ENCODE data around the gene PREX1. TPM values are rescaled to one million over a fixed set of nuclear protein-coding genes. Genes with fewer than 3 reads are reported as not detected.

PREX1 gene
- total RNA-seq, 1 experiment from 2014 or later, result 20.0 TPM

DNA sequence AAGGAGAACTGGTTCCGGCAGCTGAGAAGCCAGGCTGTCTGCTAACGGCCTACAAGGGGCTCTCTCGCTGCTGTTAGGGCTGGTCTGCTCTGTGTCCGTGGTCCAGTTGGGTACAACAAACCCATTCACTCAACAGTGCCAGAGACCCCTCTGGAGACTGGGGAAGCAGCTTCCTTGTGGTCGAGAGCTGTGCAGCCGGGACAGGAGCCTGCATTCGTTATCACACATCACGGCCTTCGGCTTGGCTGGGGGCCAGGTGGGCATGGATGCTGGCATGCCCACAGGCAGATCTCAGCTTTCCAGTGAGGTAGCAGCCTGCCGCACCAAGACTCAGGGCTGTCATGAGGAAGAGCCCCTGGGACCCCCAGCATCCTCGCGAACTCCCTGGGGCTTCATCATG is 124.7 kb downstream of the PREX1 start:
- no peak for ATAC-seq
- Histone ChIP-seq H3K4me3 (ENCODE audit: low read depth in 2 of 2, low read length in 2 of 2) (no peak overlapping the region), H3K4me1 (ENCODE audit: control insufficient read depth, insufficient read depth, low read length) (no peaks in the 10 kb centered on the region), H3K36me3 (ENCODE audit: control insufficient read depth, insufficient read depth, low read length) (no peaks in the 10 kb centered on the region), H3K9me3 (ENCODE audit: control insufficient read depth, insufficient read depth, low read depth, low read length) (no peaks in the 10 kb centered on the region), H3K27me3 (ENCODE audit: control insufficient read depth, insufficient read depth, low read length) (no peaks in the 10 kb centered on the region), H3K27ac (ENCODE audit: low read length) (no peak overlapping the region)
- intact Hi-C loops (cut with micrococcal nuclease; ENCODE audit: unreplicated experiment) (no loop called here), in situ Hi-C loops (cut with HindIII; ENCODE audit: low pct_unique_long_range_greater_than_20kb, low sequenced_read_pairs) (no loop called here)
- no peak for DNase-seq (ENCODE audit: low read depth, low spot score)
- POLR2A ChIA-PET, result no interaction called here
- BruUV-seq (replicated peaks), result no TSS peak
- TF ChIP-seq POLR2AphosphoS5 (IDR thresholded peaks at IDR 0.05; ENCODE audit: low read depth, low read length) (no peak), TCF7L2 (IDR thresholded peaks at IDR 0.05; ENCODE audit: low read depth, low read length) (no peak), SIN3A (IDR thresholded peaks at IDR 0.05; ENCODE audit: borderline replicate concordance, insufficient read depth, low read depth, low read length) (no peak)
- TF ChIP-seq, protein P1, sequence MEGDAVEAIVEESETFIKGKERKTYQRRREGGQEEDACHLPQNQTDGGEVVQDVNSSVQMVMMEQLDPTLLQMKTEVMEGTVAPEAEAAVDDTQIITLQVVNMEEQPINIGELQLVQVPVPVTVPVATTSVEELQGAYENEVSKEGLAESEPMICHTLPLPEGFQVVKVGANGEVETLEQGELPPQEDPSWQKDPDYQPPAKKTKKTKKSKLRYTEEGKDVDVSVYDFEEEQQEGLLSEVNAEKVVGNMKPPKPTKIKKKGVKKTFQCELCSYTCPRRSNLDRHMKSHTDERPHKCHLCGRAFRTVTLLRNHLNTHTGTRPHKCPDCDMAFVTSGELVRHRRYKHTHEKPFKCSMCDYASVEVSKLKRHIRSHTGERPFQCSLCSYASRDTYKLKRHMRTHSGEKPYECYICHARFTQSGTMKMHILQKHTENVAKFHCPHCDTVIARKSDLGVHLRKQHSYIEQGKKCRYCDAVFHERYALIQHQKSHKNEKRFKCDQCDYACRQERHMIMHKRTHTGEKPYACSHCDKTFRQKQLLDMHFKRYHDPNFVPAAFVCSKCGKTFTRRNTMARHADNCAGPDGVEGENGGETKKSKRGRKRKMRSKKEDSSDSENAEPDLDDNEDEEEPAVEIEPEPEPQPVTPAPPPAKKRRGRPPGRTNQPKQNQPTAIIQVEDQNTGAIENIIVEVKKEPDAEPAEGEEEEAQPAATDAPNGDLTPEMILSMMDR (IDR thresholded peaks at IDR 0.05), result no peak
- TF ChIP-seq, protein P2, sequence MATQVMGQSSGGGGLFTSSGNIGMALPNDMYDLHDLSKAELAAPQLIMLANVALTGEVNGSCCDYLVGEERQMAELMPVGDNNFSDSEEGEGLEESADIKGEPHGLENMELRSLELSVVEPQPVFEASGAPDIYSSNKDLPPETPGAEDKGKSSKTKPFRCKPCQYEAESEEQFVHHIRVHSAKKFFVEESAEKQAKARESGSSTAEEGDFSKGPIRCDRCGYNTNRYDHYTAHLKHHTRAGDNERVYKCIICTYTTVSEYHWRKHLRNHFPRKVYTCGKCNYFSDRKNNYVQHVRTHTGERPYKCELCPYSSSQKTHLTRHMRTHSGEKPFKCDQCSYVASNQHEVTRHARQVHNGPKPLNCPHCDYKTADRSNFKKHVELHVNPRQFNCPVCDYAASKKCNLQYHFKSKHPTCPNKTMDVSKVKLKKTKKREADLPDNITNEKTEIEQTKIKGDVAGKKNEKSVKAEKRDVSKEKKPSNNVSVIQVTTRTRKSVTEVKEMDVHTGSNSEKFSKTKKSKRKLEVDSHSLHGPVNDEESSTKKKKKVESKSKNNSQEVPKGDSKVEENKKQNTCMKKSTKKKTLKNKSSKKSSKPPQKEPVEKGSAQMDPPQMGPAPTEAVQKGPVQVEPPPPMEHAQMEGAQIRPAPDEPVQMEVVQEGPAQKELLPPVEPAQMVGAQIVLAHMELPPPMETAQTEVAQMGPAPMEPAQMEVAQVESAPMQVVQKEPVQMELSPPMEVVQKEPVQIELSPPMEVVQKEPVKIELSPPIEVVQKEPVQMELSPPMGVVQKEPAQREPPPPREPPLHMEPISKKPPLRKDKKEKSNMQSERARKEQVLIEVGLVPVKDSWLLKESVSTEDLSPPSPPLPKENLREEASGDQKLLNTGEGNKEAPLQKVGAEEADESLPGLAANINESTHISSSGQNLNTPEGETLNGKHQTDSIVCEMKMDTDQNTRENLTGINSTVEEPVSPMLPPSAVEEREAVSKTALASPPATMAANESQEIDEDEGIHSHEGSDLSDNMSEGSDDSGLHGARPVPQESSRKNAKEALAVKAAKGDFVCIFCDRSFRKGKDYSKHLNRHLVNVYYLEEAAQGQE (IDR thresholded peaks at IDR 0.05; ENCODE audit: insufficient read depth in 1 of 2, low read depth in 2 of 2, low read length in 1 of 2), result no peak
- CTCF ChIA-PET, result no interaction called here

DNA sequence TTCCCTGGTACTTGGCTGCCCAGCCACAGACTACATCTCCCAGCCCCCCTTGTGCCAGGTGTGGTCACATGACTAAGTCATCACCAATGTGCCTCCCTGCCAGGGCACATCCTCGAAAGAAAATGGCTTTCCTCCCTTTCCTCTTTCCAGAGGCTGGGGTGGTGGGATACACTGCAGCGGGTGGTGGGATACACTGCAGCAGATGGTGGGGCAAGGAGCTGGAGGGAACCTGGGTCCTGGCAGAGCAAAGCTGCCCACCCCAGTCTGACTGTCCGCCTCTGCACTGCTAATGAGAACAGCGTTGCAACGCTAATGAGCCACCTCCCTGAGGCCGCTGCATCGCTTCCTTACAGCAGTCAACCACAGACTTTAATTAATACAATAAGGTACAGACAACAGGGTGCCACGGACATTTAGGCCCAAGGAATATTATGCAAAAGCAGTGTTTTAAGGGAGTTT is 125.3 kb downstream of the PREX1 start:
- Histone ChIP-seq H3K4me3 (ENCODE audit: low read depth in 2 of 2, low read length in 2 of 2) (no peak overlapping the region), H3K27me3 (ENCODE audit: control insufficient read depth, insufficient read depth, low read length) (no peaks in the 10 kb centered on the region), H3K36me3 (ENCODE audit: control insufficient read depth, insufficient read depth, low read length) (no peaks in the 10 kb centered on the region), H3K4me1 (ENCODE audit: control insufficient read depth, insufficient read depth, low read length) (no peaks in the 10 kb centered on the region), H3K9me3 (ENCODE audit: control insufficient read depth, insufficient read depth, low read depth, low read length) (no peaks in the 10 kb centered on the region), H3K27ac (ENCODE audit: low read length) (no peak overlapping the region)
- BruUV-seq (replicated peaks), result no TSS peak
- ChIA-PET CTCF (no interaction called here), POLR2A (no interaction called here)
- TF ChIP-seq POLR2AphosphoS5 (IDR thresholded peaks at IDR 0.05; ENCODE audit: low read depth, low read length) (no peak), TCF7L2 (IDR thresholded peaks at IDR 0.05; ENCODE audit: low read depth, low read length) (no peak), SIN3A (IDR thresholded peaks at IDR 0.05; ENCODE audit: borderline replicate concordance, insufficient read depth, low read depth, low read length) (no peak)
- TF ChIP-seq, protein P2 (IDR thresholded peaks at IDR 0.05; ENCODE audit: insufficient read depth in 1 of 2, low read depth in 2 of 2, low read length in 1 of 2), result no peak
- TF ChIP-seq, protein P1 (IDR thresholded peaks at IDR 0.05), result no peak
- DNase-seq (ENCODE audit: low read depth, low spot score), result no peak
- ATAC-seq, result no peak
- in situ Hi-C loops (cut with HindIII; ENCODE audit: low pct_unique_long_range_greater_than_20kb, low sequenced_read_pairs), result no loop called here
- intact Hi-C loops (cut with micrococcal nuclease; ENCODE audit: unreplicated experiment), result no loop called here

Data from Panc1 (cell line).